Islet precursor cell (in vitro differentiated cells): ENCODE data around the gene P2RY2.
"Not testable (repeated sequence)": the region's sequence is repeated elsewhere in the genome, so short reads cannot be mapped to it uniquely, and the experiment has no call there.

Source experiments
- DNase-seq: peaks from one replicate; pipeline ENCODE4 v3.0.0-alpha.2; 2018

The P2RY2 gene

GRCh38 chr11:73189315-73189714, 28.8 kb upstream of the P2RY2 start:
- no peak for DNase-seq

GRCh38 chr11:73189723-73190556, 28.1 kb upstream of the P2RY2 start:
- no peak for DNase-seq

GRCh38 chr11:73190557-73190885, 27.6 kb upstream of the P2RY2 start:
- DNase-seq: no peak

- no peak for DNase-seq
Measured at GRCh38 chr11:73191151-73191550, 26.9 kb upstream of the P2RY2 start.

- peak; percentile 71 for DNase-seq
Measured at GRCh38 chr11:73192272-73192671, 25.8 kb upstream of the P2RY2 start.

GRCh38 chr11:73193251-73194033, 24.6 kb upstream of the P2RY2 start:
- peak; percentile 73 for DNase-seq

GRCh38 chr11:73194034-73194507, 24.0 kb upstream of the P2RY2 start:
- DNase-seq: no peak

- DNase-seq: peak; percentile 93
Measured at GRCh38 chr11:73194593-73194992, 23.5 kb upstream of the P2RY2 start.

- DNase-seq: peak; percentile 96
Measured at GRCh38 chr11:73195191-73196007, 22.7 kb upstream of the P2RY2 start.

- no peak for DNase-seq
Measured at GRCh38 chr11:73196576-73196975, 21.5 kb upstream of the P2RY2 start.

- DNase-seq: peak; percentile 32
Measured at GRCh38 chr11:73197348-73197747, 20.7 kb upstream of the P2RY2 start.

- DNase-seq: not testable (repeated sequence)
Measured at GRCh38 chr11:73197787-73198186, 20.3 kb upstream of the P2RY2 start.

- DNase-seq: peak; percentile 74
Measured at GRCh38 chr11:73198677-73199076, 19.4 kb upstream of the P2RY2 start.

- DNase-seq: no peak
Measured at GRCh38 chr11:73199446-73199845, 18.6 kb upstream of the P2RY2 start.

GRCh38 chr11:73200256-73200655, 17.8 kb upstream of the P2RY2 start:
- peak; percentile 89 for DNase-seq

- DNase-seq: peak; percentile 43
Measured at GRCh38 chr11:73201249-73201648, 16.8 kb upstream of the P2RY2 start.

- peak; percentile 49 for DNase-seq
Measured at GRCh38 chr11:73201888-73202780, 15.9 kb upstream of the P2RY2 start.

GRCh38 chr11:73203322-73203721, 14.8 kb upstream of the P2RY2 start:
- DNase-seq: no peak

GRCh38 chr11:73203790-73204189, 14.3 kb upstream of the P2RY2 start:
- DNase-seq: peak; percentile 38

- DNase-seq: peak; percentile 29
Measured at GRCh38 chr11:73204711-73205121, 13.4 kb upstream of the P2RY2 start.

GRCh38 chr11:73205661-73206343, 12.3 kb upstream of the P2RY2 start:
- DNase-seq: peak; percentile 24
